ENCODE measurements around the gene SETD5. TPM values are rescaled to one million over a fixed set of nuclear protein-coding genes. Genes with fewer than 3 reads are reported as not detected.

SETD5 gene
- polyA plus RNA-seq, 1 donor (not counting 4 experiments of a cell fraction or from before 2014, with no cell fraction given): 37.8 TPM

- Histone ChIP-seq H4K20me1 (ENCODE audit: control insufficient read depth, extremely low read depth, insufficient read depth, low read length) (no peaks in the 10 kb centered on the region), H3K27ac (ENCODE audit: control insufficient read depth, insufficient read depth, low read length) (no peak overlapping the region), H2AFZ (ENCODE audit: control insufficient read depth, low read length) (no peak overlapping the region), H3K36me3 (ENCODE audit: control insufficient read depth in 2 of 2, extremely low read depth in 1 of 2, insufficient read depth in 2 of 2, low read length in 2 of 2) (no peaks in the 10 kb centered on the region), H3K9me1 (ENCODE audit: control insufficient read depth, extremely low read depth, insufficient read depth, low read length) (no peaks in the 10 kb centered on the region), H3K4me2 (ENCODE audit: control insufficient read depth, extremely low read depth, insufficient read depth, low read depth, low read length) (peak overlapping the region; percentile 30), H3K27me3 (ENCODE audit: control insufficient read depth, extremely low read depth, insufficient read depth, low read length) (peaks cover 6% of the 10 kb centered on the region), H3K9ac (ENCODE audit: control insufficient read depth, extremely low read depth, insufficient read depth, low read length) (no peak overlapping the region), H3K9me3 (ENCODE audit: control insufficient read depth, low read depth, low read length) (no peaks in the 10 kb centered on the region), H3K79me2 (ENCODE audit: control insufficient read depth, insufficient read depth, low read length) (no peaks in the 10 kb centered on the region), H3K4me1 (ENCODE audit: control insufficient read depth, extremely low read depth, insufficient read depth, low read length) (peaks cover 20% of the 10 kb centered on the region), H3K4me3 (ENCODE audit: control insufficient read depth in 2 of 3, extremely low read depth in 1 of 3, insufficient read depth in 2 of 3, low read depth in 1 of 3, low read length in 3 of 3) (no peak overlapping the region)
- dilution Hi-C loops (cut with MboI; ENCODE audit: extremely low pct_ligation_motif_present, low sequenced_read_pairs): no loop called here
- DNase-seq (ENCODE audit: low read depth, low spot score) (peak; percentile 50), FAIRE-seq (peak; percentile 20)
- TF ChIP-seq EZH2 (IDR thresholded peaks at IDR 0.05; ENCODE audit: low read length) (no peak), CTCF (optimal IDR thresholded peaks at IDR 0.05 in 1 of 3, IDR thresholded peaks at IDR 0.05 in 1 of 3, conservative IDR thresholded peaks at IDR 0.05 in 1 of 3; ENCODE audit: extremely low read depth in 1 of 3, insufficient read depth in 2 of 3, low read length in 3 of 3) (no peak)
These were observed 100.6 kb downstream of the SETD5 start for GRCh38 chr3:9497821-9498565.

- no peak for DNase-seq (ENCODE audit: low read depth, low spot score)
- Histone ChIP-seq H3K27ac (ENCODE audit: control insufficient read depth, insufficient read depth, low read length) (no peak overlapping the region), H2AFZ (ENCODE audit: control insufficient read depth, low read length) (no peak overlapping the region), H3K36me3 (ENCODE audit: control insufficient read depth in 2 of 2, extremely low read depth in 1 of 2, insufficient read depth in 2 of 2, low read length in 2 of 2) (no peaks in the 10 kb centered on the region), H3K4me1 (ENCODE audit: control insufficient read depth, extremely low read depth, insufficient read depth, low read length) (peaks cover 20% of the 10 kb centered on the region), H4K20me1 (ENCODE audit: control insufficient read depth, extremely low read depth, insufficient read depth, low read length) (no peaks in the 10 kb centered on the region), H3K79me2 (ENCODE audit: control insufficient read depth, insufficient read depth, low read length) (no peaks in the 10 kb centered on the region), H3K9ac (ENCODE audit: control insufficient read depth, extremely low read depth, insufficient read depth, low read length) (no peak overlapping the region), H3K9me3 (ENCODE audit: control insufficient read depth, low read depth, low read length) (no peaks in the 10 kb centered on the region), H3K4me2 (ENCODE audit: control insufficient read depth, extremely low read depth, insufficient read depth, low read depth, low read length) (no peak overlapping the region), H3K4me3 (ENCODE audit: control insufficient read depth in 2 of 3, extremely low read depth in 1 of 3, insufficient read depth in 2 of 3, low read depth in 1 of 3, low read length in 3 of 3) (no peak overlapping the region), H3K27me3 (ENCODE audit: control insufficient read depth, extremely low read depth, insufficient read depth, low read length) (peaks cover 6% of the 10 kb centered on the region), H3K9me1 (ENCODE audit: control insufficient read depth, extremely low read depth, insufficient read depth, low read length) (no peaks in the 10 kb centered on the region)
- no peak for FAIRE-seq
- TF ChIP-seq CTCF (optimal IDR thresholded peaks at IDR 0.05 in 1 of 3, IDR thresholded peaks at IDR 0.05 in 1 of 3, conservative IDR thresholded peaks at IDR 0.05 in 1 of 3; ENCODE audit: extremely low read depth in 1 of 3, insufficient read depth in 2 of 3, low read length in 3 of 3) (no peak), EZH2 (IDR thresholded peaks at IDR 0.05; ENCODE audit: low read length) (no peak)
- dilution Hi-C loops (cut with MboI; ENCODE audit: extremely low pct_ligation_motif_present, low sequenced_read_pairs): no loop called here
These were observed 101.4 kb downstream of the SETD5 start for GRCh38 chr3:9498781-9499180.
